Panc1 (cell line): Measurements from ENCODE around the gene MAMLD1. TPM values are rescaled to one million over a fixed set of nuclear protein-coding genes. Genes with fewer than 3 reads are reported as not detected.

Source experiments
- ATAC-seq: fragments of 200-7000 bp; cut with Tn5 transposase; 2 replicates; pipeline ENCODE4 v1.9.1; 2020; ENCODE audit warnings: mild to moderate bottlenecking, moderate library complexity
- BruUV-seq: library from RNA; stranded (reverse); fragments of 400-500 nt; replicated peaks from 2 replicates; lab custom pipeline; 2021; lab: Mats Ljungman, UMichigan
- CTCF ChIA-PET: fragments of 300-600 bp; sonication (Branson Sonifier 250); formaldehyde crosslinking; loops from one replicate; lab custom pipeline; 2022; ENCODE audit warnings: antibody characterized with exemption; lab: Charles Lee
- POLR2A ChIA-PET: fragments of 300-600 bp; sonication (Branson Sonifier 250); formaldehyde crosslinking; loops from one replicate; lab custom pipeline; 2022; ENCODE audit warnings: antibody characterized with exemption; lab: Charles Lee
- DNase-seq: peaks from one replicate; pipeline ENCODE4 v3.0.0-alpha.2; 2010; ENCODE audit warnings: low read depth, low spot score
- H3K27ac ChIP-seq: 2 replicates; pipeline ENCODE4 v1.5.1; 2011; ENCODE audit warnings: mild to moderate bottlenecking, low read length, inconsistent platforms
- H3K27me3 ChIP-seq: fragments of 200-500 bp; sonication (Bioruptor generic); 2 replicates; pipeline ENCODE4 v1.6.0; 2014; ENCODE audit warnings: low read length, inconsistent platforms; ENCODE audit not compliant: control insufficient read depth, insufficient read depth
- H3K36me3 ChIP-seq: fragments of 200-500 bp; sonication (Bioruptor generic); 2 replicates; pipeline ENCODE4 v1.5.1; 2014; ENCODE audit warnings: inconsistent platforms, mild to moderate bottlenecking, low read length, moderate library complexity; ENCODE audit not compliant: control insufficient read depth, insufficient read depth
- H3K4me1 ChIP-seq: 2 replicates; pipeline ENCODE4 v1.5.1; 2011; ENCODE audit warnings: inconsistent platforms, mild to moderate bottlenecking, low read length, moderate library complexity; ENCODE audit not compliant: control insufficient read depth, insufficient read depth
- H3K4me3 ChIP-seq, 2 experiments: 2 replicates each; pipeline ENCODE4 v1.5.1; 2011 to 2012; ENCODE audit warnings: low read depth in 2 of 2, low read length in 2 of 2, mild to moderate bottlenecking in 2 of 2, inconsistent platforms in 1 of 2, moderate library complexity in 1 of 2
- H3K9me3 ChIP-seq: fragments of 200-500 bp; sonication (Bioruptor generic); 2 replicates; pipeline ENCODE4 v1.5.1; 2014; ENCODE audit warnings: low read depth, mild to moderate bottlenecking, inconsistent platforms, low read length, moderate library complexity; ENCODE audit not compliant: control insufficient read depth, insufficient read depth
- POLR2AphosphoS5 ChIP-seq: IDR thresholded peaks from 2 replicates; pipeline ENCODE4 v1.6.1; 2012; ENCODE audit warnings: mild to moderate bottlenecking, low read depth, low read length, moderate library complexity
- SIN3A ChIP-seq: IDR thresholded peaks from 2 replicates; pipeline ENCODE4 v1.6.1; 2012; ENCODE audit warnings: low read depth, mild to moderate bottlenecking, low read length, moderate library complexity, borderline replicate concordance; ENCODE audit not compliant: insufficient read depth
- TCF7L2 ChIP-seq: IDR thresholded peaks from 2 replicates; pipeline ENCODE4 v1.6.1; 2011; ENCODE audit warnings: mild to moderate bottlenecking, low read depth, low read length, inconsistent platforms
- in situ Hi-C: cut with HindIII; loops from 2 replicates; pipeline ENCODE4 v1.10.0; 2016; ENCODE audit warnings: low sequenced_read_pairs, low pct_unique_long_range_greater_than_20kb
- intact Hi-C: fragments of 100-400 bp; cut with micrococcal nuclease; formaldehyde crosslinking; loops from one replicate; pipeline ENCODE4 v1.10.0; 2022; ENCODE audit not compliant: unreplicated experiment
- total RNA-seq: library from RNA; stranded (reverse); gene quantifications from one replicate; pipeline ENCODE4 v1.2.1, GENCODE V29; 2021; ENCODE audit not compliant: unreplicated experiment
- TF ChIP-seq, protein P1 (sequence below): fragments of 450-650 bp; IDR thresholded peaks from 2 replicates; pipeline ENCODE4 v1.5.1; 2017; ENCODE audit warnings: mild to moderate bottlenecking
- TF ChIP-seq, protein P2 (sequence below), 2 experiments: IDR thresholded peaks; 2 replicates each; pipeline ENCODE4 v1.6.1; 2011 to 2012; ENCODE audit warnings: low read depth in 2 of 2, control low read depth in 1 of 2, low read length in 1 of 2, mild to moderate bottlenecking in 1 of 2, moderate library complexity in 1 of 2; ENCODE audit not compliant: insufficient read depth in 1 of 2

Gene MAMLD1
- total RNA-seq, 1 experiment from 2014 or later, result 2.1 TPM

DNA sequence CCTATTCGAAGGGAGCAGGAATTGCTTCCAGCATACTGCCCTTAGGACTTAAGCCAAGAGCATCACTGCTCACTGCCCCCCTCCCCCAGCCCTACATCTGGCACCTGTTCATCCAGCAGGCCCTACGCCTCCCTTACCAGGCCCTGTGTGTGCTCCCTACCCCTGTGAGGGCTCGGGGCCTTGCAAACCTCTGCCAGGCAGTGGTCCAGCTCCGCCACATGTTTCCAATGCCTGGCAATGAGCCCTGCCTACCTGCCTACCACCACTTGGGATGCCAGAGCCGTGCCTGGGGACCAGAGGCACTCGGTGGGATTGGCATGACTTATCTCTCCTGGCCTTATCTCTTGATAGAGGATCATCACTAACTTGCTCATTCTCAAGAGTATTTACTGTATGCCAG lies 177.8 kb downstream of the MAMLD1 start:
- Histone ChIP-seq H3K27ac (no peak overlapping the region), H3K36me3 (no peaks in the 10 kb centered on the region), H3K4me1 (no peaks in the 10 kb centered on the region), H3K9me3 (no peaks in the 10 kb centered on the region), H3K27me3 (no peaks in the 10 kb centered on the region), H3K4me3 (no peak overlapping the region)
- ATAC-seq (no peak), DNase-seq (no peak)
- TF ChIP-seq POLR2AphosphoS5 (no peak), SIN3A (no peak), TCF7L2 (no peak)
- TF ChIP-seq, protein P1, sequence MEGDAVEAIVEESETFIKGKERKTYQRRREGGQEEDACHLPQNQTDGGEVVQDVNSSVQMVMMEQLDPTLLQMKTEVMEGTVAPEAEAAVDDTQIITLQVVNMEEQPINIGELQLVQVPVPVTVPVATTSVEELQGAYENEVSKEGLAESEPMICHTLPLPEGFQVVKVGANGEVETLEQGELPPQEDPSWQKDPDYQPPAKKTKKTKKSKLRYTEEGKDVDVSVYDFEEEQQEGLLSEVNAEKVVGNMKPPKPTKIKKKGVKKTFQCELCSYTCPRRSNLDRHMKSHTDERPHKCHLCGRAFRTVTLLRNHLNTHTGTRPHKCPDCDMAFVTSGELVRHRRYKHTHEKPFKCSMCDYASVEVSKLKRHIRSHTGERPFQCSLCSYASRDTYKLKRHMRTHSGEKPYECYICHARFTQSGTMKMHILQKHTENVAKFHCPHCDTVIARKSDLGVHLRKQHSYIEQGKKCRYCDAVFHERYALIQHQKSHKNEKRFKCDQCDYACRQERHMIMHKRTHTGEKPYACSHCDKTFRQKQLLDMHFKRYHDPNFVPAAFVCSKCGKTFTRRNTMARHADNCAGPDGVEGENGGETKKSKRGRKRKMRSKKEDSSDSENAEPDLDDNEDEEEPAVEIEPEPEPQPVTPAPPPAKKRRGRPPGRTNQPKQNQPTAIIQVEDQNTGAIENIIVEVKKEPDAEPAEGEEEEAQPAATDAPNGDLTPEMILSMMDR, result no peak
- TF ChIP-seq, protein P2, sequence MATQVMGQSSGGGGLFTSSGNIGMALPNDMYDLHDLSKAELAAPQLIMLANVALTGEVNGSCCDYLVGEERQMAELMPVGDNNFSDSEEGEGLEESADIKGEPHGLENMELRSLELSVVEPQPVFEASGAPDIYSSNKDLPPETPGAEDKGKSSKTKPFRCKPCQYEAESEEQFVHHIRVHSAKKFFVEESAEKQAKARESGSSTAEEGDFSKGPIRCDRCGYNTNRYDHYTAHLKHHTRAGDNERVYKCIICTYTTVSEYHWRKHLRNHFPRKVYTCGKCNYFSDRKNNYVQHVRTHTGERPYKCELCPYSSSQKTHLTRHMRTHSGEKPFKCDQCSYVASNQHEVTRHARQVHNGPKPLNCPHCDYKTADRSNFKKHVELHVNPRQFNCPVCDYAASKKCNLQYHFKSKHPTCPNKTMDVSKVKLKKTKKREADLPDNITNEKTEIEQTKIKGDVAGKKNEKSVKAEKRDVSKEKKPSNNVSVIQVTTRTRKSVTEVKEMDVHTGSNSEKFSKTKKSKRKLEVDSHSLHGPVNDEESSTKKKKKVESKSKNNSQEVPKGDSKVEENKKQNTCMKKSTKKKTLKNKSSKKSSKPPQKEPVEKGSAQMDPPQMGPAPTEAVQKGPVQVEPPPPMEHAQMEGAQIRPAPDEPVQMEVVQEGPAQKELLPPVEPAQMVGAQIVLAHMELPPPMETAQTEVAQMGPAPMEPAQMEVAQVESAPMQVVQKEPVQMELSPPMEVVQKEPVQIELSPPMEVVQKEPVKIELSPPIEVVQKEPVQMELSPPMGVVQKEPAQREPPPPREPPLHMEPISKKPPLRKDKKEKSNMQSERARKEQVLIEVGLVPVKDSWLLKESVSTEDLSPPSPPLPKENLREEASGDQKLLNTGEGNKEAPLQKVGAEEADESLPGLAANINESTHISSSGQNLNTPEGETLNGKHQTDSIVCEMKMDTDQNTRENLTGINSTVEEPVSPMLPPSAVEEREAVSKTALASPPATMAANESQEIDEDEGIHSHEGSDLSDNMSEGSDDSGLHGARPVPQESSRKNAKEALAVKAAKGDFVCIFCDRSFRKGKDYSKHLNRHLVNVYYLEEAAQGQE (IDR thresholded peaks at IDR 0.05; ENCODE audit: insufficient read depth in 1 of 2, low read depth in 2 of 2, low read length in 1 of 2), result no peak
- in situ Hi-C loops, result no loop called here
- CTCF ChIA-PET, result no interaction called here
- POLR2A ChIA-PET, result no interaction called here
- no TSS peak for BruUV-seq
- intact Hi-C loops, result no loop called here

DNA sequence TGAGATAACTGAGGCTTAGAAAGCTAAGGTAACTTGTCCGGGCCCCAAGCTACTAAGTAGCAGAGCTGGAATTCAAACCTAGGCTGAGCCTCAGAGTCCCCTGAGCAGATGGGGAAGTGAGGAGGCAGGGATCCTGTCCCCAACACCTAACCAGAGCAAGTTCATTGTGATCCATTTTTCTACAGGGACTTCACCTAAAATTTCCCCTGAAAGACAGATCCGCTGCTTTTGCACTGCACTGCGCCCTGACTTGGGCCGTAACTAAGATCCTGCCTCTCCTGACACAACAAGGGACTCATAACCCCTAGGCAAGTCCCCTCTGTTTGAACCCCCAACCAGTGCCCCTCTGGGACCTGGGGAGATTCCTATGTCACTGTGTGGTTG lies 179.7 kb downstream of the MAMLD1 start:
- intact Hi-C loops (no loop called here), in situ Hi-C loops (no loop called here)
- POLR2A ChIA-PET, result interaction anchor here (0.6 kb wide), 1 partner anchor 78 kb away, joined by 3 read pairs; no protein-coding TSS in a partner anchor
- Histone ChIP-seq H3K36me3 (no peaks in the 10 kb centered on the region), H3K4me3 (no peak overlapping the region), H3K27me3 (no peaks in the 10 kb centered on the region), H3K4me1 (peaks cover under 1% of the 10 kb centered on the region; the same call in 1 of the 2 replicates), H3K27ac (no peak overlapping the region), H3K9me3 (no peaks in the 10 kb centered on the region)
- DNase-seq (no peak), ATAC-seq (no peak)
- no TSS peak for BruUV-seq
- CTCF ChIA-PET, result no interaction called here
- TF ChIP-seq TCF7L2 (no peak), POLR2AphosphoS5 (no peak), SIN3A (no peak)
- TF ChIP-seq, protein P1, result no peak
